GM18858 (cell line): ENCODE data around the gene WIPF1.

Source experiments
- ATAC-seq: cut with Tn5 transposase; IDR thresholded peaks from one replicate; pipeline ENCODE4 v1.9.1; 2021; ENCODE audit not compliant: unreplicated experiment

The WIPF1 gene

GRCh38 chr2:174599310-174599921 is 1.8 kb upstream of the WIPF1 start:
- ATAC-seq: no peak

- no peak for ATAC-seq
Measured at GRCh38 chr2:174597009-174597344, 627 bp downstream of the WIPF1 start.

- ATAC-seq: no peak
Measured at GRCh38 chr2:174595891-174596397, 1.7 kb downstream of the WIPF1 start.

GRCh38 chr2:174595116-174595809 is 2.3 kb downstream of the WIPF1 start:
- ATAC-seq: no peak

GRCh38 chr2:174594456-174594855 is 3.1 kb downstream of the WIPF1 start:
- no peak for ATAC-seq

- peak; percentile 59 for ATAC-seq
Measured at GRCh38 chr2:174593574-174594203, 3.9 kb downstream of the WIPF1 start.

GRCh38 chr2:174593041-174593440 is 4.6 kb downstream of the WIPF1 start:
- no peak for ATAC-seq

GRCh38 chr2:174591740-174592139 is 5.9 kb downstream of the WIPF1 start:
- no peak for ATAC-seq

- ATAC-seq: no peak
Measured at GRCh38 chr2:174590928-174591648, 6.5 kb downstream of the WIPF1 start.

- no peak for ATAC-seq
Measured at GRCh38 chr2:174590346-174590745, 7.3 kb downstream of the WIPF1 start.

GRCh38 chr2:174589334-174589733 is 8.3 kb downstream of the WIPF1 start:
- no peak for ATAC-seq

GRCh38 chr2:174588463-174588862 is 9.1 kb downstream of the WIPF1 start:
- ATAC-seq: no peak

- no peak for ATAC-seq
Measured at GRCh38 chr2:174587579-174587978, 10.0 kb downstream of the WIPF1 start.

- ATAC-seq: no peak
Measured at GRCh38 chr2:174586418-174587295, 10.9 kb downstream of the WIPF1 start.

- no peak for ATAC-seq
Measured at GRCh38 chr2:174585657-174586252, 11.8 kb downstream of the WIPF1 start.

- no peak for ATAC-seq
Measured at GRCh38 chr2:174585146-174585545, 12.5 kb downstream of the WIPF1 start.

GRCh38 chr2:174581491-174581890 is 16.1 kb downstream of the WIPF1 start:
- peak; percentile 36 for ATAC-seq

GRCh38 chr2:174580951-174581350 is 16.7 kb downstream of the WIPF1 start:
- no peak for ATAC-seq

- ATAC-seq: peak; percentile 44
Measured at GRCh38 chr2:174577967-174578589, 19.5 kb downstream of the WIPF1 start.
